H9 (cell line): ENCODE results near the gene PCYT2. TPM values are rescaled to one million over a fixed set of nuclear protein-coding genes. Genes with fewer than 3 reads are reported as not detected.

Source experiments
- DNase-seq: peaks from one replicate; pipeline ENCODE4 v3.0.0-alpha.2; 2017
- H2AFZ ChIP-seq: one replicate; pipeline ENCODE4 v1.6.1; 2013; ENCODE audit warnings: mild to moderate bottlenecking, low read length, control low read depth, moderate library complexity
- H2AK5ac ChIP-seq: 2 replicates; pipeline ENCODE4 v1.6.1; 2013; ENCODE audit warnings: low read length, control low read depth, mixed read lengths; ENCODE audit not compliant: insufficient read length
- H2BK120ac ChIP-seq: one replicate; pipeline ENCODE4 v1.6.1; 2013; ENCODE audit warnings: low read depth, mild to moderate bottlenecking, low read length, control low read depth, inconsistent platforms; ENCODE audit not compliant: poor library complexity, severe bottlenecking
- H2BK12ac ChIP-seq: 2 replicates; pipeline ENCODE4 v1.6.1; 2013; ENCODE audit warnings: low read length, control low read depth, mixed read lengths, low read depth; ENCODE audit not compliant: insufficient read length
- H2BK15ac ChIP-seq: 2 replicates; pipeline ENCODE4 v1.6.1; 2013; ENCODE audit warnings: low read depth, low read length, control low read depth
- H2BK20ac ChIP-seq: one replicate; pipeline ENCODE4 v1.6.1; 2013; ENCODE audit warnings: low read depth, mild to moderate bottlenecking, low read length, control low read depth, inconsistent platforms; ENCODE audit not compliant: poor library complexity, severe bottlenecking
- H2BK5ac ChIP-seq: 2 replicates; pipeline ENCODE4 v1.6.1; 2013; ENCODE audit warnings: low read length, control low read depth, mixed read lengths; ENCODE audit not compliant: insufficient read length
- H3K14ac ChIP-seq: 2 replicates; pipeline ENCODE4 v1.6.1; 2013; ENCODE audit warnings: low read length, control low read depth; ENCODE audit not compliant: insufficient read depth
- H3K18ac ChIP-seq: 2 replicates; pipeline ENCODE4 v1.6.1; 2013; ENCODE audit warnings: low read depth, mild to moderate bottlenecking, mixed read lengths, low read length, control low read depth; ENCODE audit not compliant: insufficient read length
- H3K23ac ChIP-seq: 2 replicates; pipeline ENCODE4 v1.6.1; 2013; ENCODE audit warnings: low read length, control low read depth, mixed read lengths, low read depth; ENCODE audit not compliant: insufficient read length
- H3K23me2 ChIP-seq: 2 replicates; pipeline ENCODE4 v1.6.1; 2013; ENCODE audit warnings: low read depth, mild to moderate bottlenecking, mixed read lengths, low read length, control low read depth; ENCODE audit not compliant: insufficient read length, poor library complexity, severe bottlenecking
- H3K27ac ChIP-seq: 2 replicates; pipeline ENCODE4 v1.5.1; 2013; ENCODE audit warnings: low read length, control low read depth, mixed read lengths, low read depth; ENCODE audit not compliant: insufficient read length
- H3K27me3 ChIP-seq: 2 replicates; pipeline ENCODE4 v1.6.1; 2013; ENCODE audit warnings: low read length, control low read depth, inconsistent platforms; ENCODE audit not compliant: insufficient read depth
- H3K4ac ChIP-seq: 2 replicates; pipeline ENCODE4 v1.6.1; 2013; ENCODE audit warnings: low read depth, mild to moderate bottlenecking, control low read depth, inconsistent platforms, low read length, moderate library complexity
- H3K4me1 ChIP-seq: 2 replicates; pipeline ENCODE4 v1.6.1; 2013; ENCODE audit warnings: low read length, control low read depth, inconsistent platforms; ENCODE audit not compliant: insufficient read depth
- H3K4me2 ChIP-seq: 2 replicates; pipeline ENCODE4 v1.6.1; 2013; ENCODE audit warnings: low read length, control low read depth, mixed read lengths; ENCODE audit not compliant: insufficient read length, insufficient read depth
- H3K56ac ChIP-seq: 2 replicates; pipeline ENCODE4 v1.6.1; 2013; ENCODE audit warnings: low read depth, mild to moderate bottlenecking, mixed read lengths, low read length, control low read depth; ENCODE audit not compliant: insufficient read length
- H3K79me1 ChIP-seq: 2 replicates; pipeline ENCODE4 v1.6.1; 2013; ENCODE audit warnings: low read depth, mild to moderate bottlenecking, moderate library complexity, low read length, control low read depth, inconsistent platforms; ENCODE audit not compliant: insufficient read depth, poor library complexity, severe bottlenecking
- H3K79me2 ChIP-seq: 2 replicates; pipeline ENCODE4 v1.6.1; 2013; ENCODE audit warnings: low read length, control low read depth, inconsistent platforms; ENCODE audit not compliant: insufficient read depth
- H3K9ac ChIP-seq: 2 replicates; pipeline ENCODE4 v1.6.1; 2013; ENCODE audit warnings: low read length, control low read depth, mixed read lengths; ENCODE audit not compliant: insufficient read length; ENCODE audit errors: extremely low read depth
- H3K9me3 ChIP-seq: one replicate; pipeline ENCODE4 v1.6.1; 2013; ENCODE audit warnings: low read depth, low read length, inconsistent platforms; ENCODE audit not compliant: control insufficient read depth
- H3T11ph ChIP-seq: one replicate; pipeline ENCODE4 v1.6.1; 2013; ENCODE audit warnings: mild to moderate bottlenecking, low read length, control low read depth, inconsistent platforms
- H4K20me1 ChIP-seq: one replicate; pipeline ENCODE4 v1.6.1; 2013; ENCODE audit not compliant: control insufficient read depth, insufficient read length, insufficient read depth
- H4K5ac ChIP-seq: 2 replicates; pipeline ENCODE4 v1.6.1; 2013; ENCODE audit warnings: low read depth, mild to moderate bottlenecking, mixed read lengths, low read length, control low read depth; ENCODE audit not compliant: insufficient read length
- H4K8ac ChIP-seq: replicated peaks from 2 replicates; pipeline ENCODE4 v1.6.1; 2013; ENCODE audit warnings: low read length, control low read depth, mixed read lengths, low read depth; ENCODE audit not compliant: insufficient read length
- H4K91ac ChIP-seq: 2 replicates; pipeline ENCODE4 v1.6.1; 2013; ENCODE audit warnings: low read depth, mild to moderate bottlenecking, moderate library complexity, mixed read lengths, low read length, control low read depth; ENCODE audit not compliant: insufficient read length
- H3K27ac Mint-ChIP-seq, 3 experiments: 2 replicates in 2 of 3; 3 replicates in 1 of 3; pipeline ENCODE4 v1.8.0; 2020 to 2021; ENCODE audit warnings: mixed read lengths in 3 of 3, mild to moderate bottlenecking in 1 of 3, moderate library complexity in 1 of 3
- H3K27me3 Mint-ChIP-seq: 2 replicates; pipeline ENCODE4 v1.8.0; 2021; ENCODE audit warnings: low read depth, mild to moderate bottlenecking, moderate library complexity, mixed read lengths
- H3K36me3 Mint-ChIP-seq, 3 experiments: 2 replicates in 2 of 3; 3 replicates in 1 of 3; pipeline ENCODE4 v1.8.0; 2020 to 2021; ENCODE audit warnings: low read depth in 3 of 3, mixed read lengths in 3 of 3; ENCODE audit not compliant: insufficient read depth in 1 of 3
- H3K4me1 Mint-ChIP-seq, 2 experiments: 2 replicates each; pipeline ENCODE4 v1.8.0; 2020; ENCODE audit warnings: mixed read lengths in 2 of 2
- H3K4me3 Mint-ChIP-seq, 2 experiments: 2 replicates in 1 of 2; 3 replicates in 1 of 2; pipeline ENCODE4 v1.8.0; 2020 to 2021; ENCODE audit warnings: mild to moderate bottlenecking in 2 of 2, mixed read lengths in 2 of 2, moderate library complexity in 1 of 2
- H3K9me3 Mint-ChIP-seq, 2 experiments: 2 replicates in 1 of 2; 3 replicates in 1 of 2; pipeline ENCODE4 v1.8.0; 2020; ENCODE audit warnings: mild to moderate bottlenecking in 2 of 2, mixed read lengths in 2 of 2, moderate library complexity in 1 of 2
- CTCF ChIP-seq: fragments of 200-600 bp; sonication (generic); conservative IDR thresholded peaks from 3 replicates; pipeline ENCODE4 v1.8.0; 2021; ENCODE audit warnings: antibody characterized with exemption, mild to moderate bottlenecking
- WGBS: extraction: QIAGEN DNeasy Blood & Tissue Kit; methylation state at CpG from one replicate; pipeline ENCODE4 v1.1.7; 2013; ENCODE audit warnings: missing lambda C conversion rate, low lambda C conversion rate, mixed read lengths; ENCODE audit not compliant: insufficient read length; ENCODE audit errors: extremely low coverage; 5-methylcytosine and 5-hydroxymethylcytosine counted together
- total RNA-seq: library from RNA; stranded (reverse); gene quantifications from 2 replicates; pipeline ENCODE4 v1.2.1, GENCODE V29; 2021

The PCYT2 gene
- total RNA-seq, 1 experiment from 2014 or later: 24.5 TPM

DNA sequence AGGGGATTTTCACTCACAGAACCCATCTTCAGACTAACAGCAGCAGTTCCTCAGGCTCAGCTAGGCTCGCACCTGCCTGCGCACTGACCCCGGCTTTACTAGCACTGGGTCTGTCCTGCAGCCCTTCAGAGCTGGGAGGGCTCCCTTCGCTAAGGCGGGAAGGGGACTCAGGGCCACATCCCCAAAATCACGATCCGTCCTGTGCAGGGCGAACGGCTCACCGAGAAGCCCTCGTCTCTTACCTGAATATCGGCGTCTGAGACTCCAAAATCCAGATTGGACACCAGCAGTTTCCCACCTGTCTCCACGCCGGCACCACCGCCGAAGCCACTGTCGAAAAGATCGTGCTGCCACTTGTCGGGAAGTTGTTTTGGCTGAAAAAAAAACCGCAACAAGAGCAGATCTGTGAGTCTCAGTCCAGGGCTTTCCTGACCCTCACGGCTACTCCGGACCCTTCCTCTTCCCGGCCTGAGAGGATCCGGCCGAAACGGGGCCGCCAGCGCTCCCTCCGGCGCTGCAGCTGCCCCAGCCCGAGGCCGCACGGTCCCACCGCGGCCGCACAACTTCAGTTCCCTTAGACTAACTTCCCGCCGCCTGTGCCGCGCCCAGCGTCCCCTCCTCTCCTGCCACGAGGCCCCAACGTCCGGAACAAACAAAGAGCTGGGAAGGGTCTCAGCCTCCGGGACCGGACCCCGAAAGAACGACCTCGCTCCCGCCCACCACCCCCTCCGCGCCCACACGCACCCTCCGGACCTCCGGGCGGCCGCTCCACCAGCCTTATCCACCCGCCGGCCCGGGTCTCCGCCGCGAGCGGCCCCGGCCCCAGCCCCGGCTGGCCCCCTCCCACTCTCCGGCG, 20.5 kb downstream of the PCYT2 start:
- no peak overlapping the region for H2AFZ ChIP-seq
- peak overlapping the region; percentile 89 to 92 for H3K4me3 Mint-ChIP-seq
- H3K79me2 ChIP-seq: peaks cover 17% of the 10 kb centered on the region; the same call in 1 of the 2 replicates
- H2BK120ac ChIP-seq: no peak overlapping the region
- H3K23ac ChIP-seq: no peak overlapping the region
- no peak overlapping the region for H2BK20ac ChIP-seq
- no peak overlapping the region for H4K91ac ChIP-seq
- H3K27ac ChIP-seq: no peak overlapping the region
- H3K14ac ChIP-seq: peak overlapping the region; percentile 68
- peak overlapping the region; percentile 92 to 97 (median 95) for H3K27ac Mint-ChIP-seq
- peaks cover 3 to 16% of the 10 kb centered on the region in 2 experiments; a peak in 3 of 4 replicates for H3K4me1 Mint-ChIP-seq
- peaks cover 7% of the 10 kb centered on the region for H3K23me2 ChIP-seq
- no peak overlapping the region for H2AK5ac ChIP-seq
- 0 out of 2 replicates have a peak, but pooled peaks cover under 1% of the 10 kb centered on the region for H3K27me3 Mint-ChIP-seq
- peak overlapping the region; percentile 83 for H3K9ac ChIP-seq
- no peak overlapping the region for H2BK12ac ChIP-seq
- H2BK5ac ChIP-seq: no peak overlapping the region
- H3K9me3 ChIP-seq: no peaks in the 10 kb centered on the region
- H3K36me3 Mint-ChIP-seq: peaks cover 41 to 67% (median 60%) of the 10 kb centered on the region in 3 experiments
- H3K56ac ChIP-seq: no peak overlapping the region
- H4K5ac ChIP-seq: no peak overlapping the region
- H3K9me3 Mint-ChIP-seq: no peaks in the 10 kb centered on the region
- peaks cover 24% of the 10 kb centered on the region for H3K79me1 ChIP-seq
- no peak overlapping the region for H2BK15ac ChIP-seq
- H3K18ac ChIP-seq: no peak overlapping the region
- H3K4ac ChIP-seq: no peak overlapping the region; the same call in 1 of the 2 replicates
- no peak overlapping the region for H3T11ph ChIP-seq
- no peaks in the 10 kb centered on the region for H4K20me1 ChIP-seq
- H3K4me1 ChIP-seq: no peaks in the 10 kb centered on the region
- DNase-seq: peak; percentile 31
- no peaks in the 10 kb centered on the region for H3K27me3 ChIP-seq
- peak overlapping the region; percentile 83 for H3K4me2 ChIP-seq
- no peak overlapping the region for H4K8ac ChIP-seq
- no CpG with 5 or more reads among the region's 69 CpGs for WGBS
- TF ChIP-seq CTCF: no peak
